ENCODE results near the gene CCDC92.

CCDC92 gene

DNA sequence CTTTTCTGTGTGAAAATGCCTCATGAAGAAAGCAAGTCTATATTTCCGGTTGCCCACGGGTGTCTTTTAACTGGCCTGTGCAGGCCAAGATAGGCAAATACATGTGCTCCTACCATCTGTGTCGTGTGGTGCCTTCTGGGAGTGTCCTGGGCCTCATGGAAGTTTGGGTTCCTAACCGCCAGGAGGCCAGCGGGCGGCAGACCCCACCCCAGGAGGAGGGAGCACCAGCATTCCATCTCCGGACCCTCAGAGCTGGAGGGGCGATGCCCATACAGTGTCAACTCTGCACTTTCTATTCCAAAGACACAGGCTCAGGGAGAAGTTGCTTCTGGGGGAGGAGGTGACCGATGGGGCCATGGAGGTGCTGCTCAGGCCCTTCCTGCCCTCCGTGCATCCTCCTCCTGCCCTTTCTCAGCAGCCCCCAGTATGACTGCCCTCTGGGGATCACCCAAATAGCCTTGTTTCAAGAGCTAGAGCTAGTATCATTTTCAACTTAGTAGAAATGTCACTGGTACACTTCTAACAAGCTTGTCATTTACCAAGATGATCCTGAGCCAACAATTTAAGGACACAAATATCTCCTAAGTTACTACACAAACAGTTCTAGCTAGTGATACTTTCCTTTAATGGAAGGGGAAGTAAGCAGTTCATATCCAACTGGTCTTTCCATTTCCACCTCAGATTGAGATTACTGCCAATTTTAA lies 17.8 kb downstream of the CCDC92 start:
- H4K20me1 ChIP-seq (ENCODE audit: insufficient read depth, low read length): no peaks in the 10 kb centered on the region
- H3K9ac ChIP-seq (ENCODE audit: low read length): no peak overlapping the region
- DNase-seq: no peak
- H3K9me3 ChIP-seq (replicated peaks; ENCODE audit: insufficient read depth, low read length): no peaks in the 10 kb centered on the region
- H3K9me2 ChIP-seq (replicated peaks; ENCODE audit: insufficient read depth, low read length): no peaks in the 10 kb centered on the region
- no peak for TF ChIP-seq EZH2 (optimal IDR thresholded peaks at IDR 0.05; ENCODE audit: low read depth, low read length)
- TF ChIP-seq CTCF (IDR thresholded peaks at IDR 0.05; ENCODE audit: low read length): no peak
- no peak for TF ChIP-seq EZH2phosphoT487 (IDR thresholded peaks at IDR 0.05; ENCODE audit: low read length)
- H3F3A ChIP-seq (ENCODE audit: insufficient read depth, low read length): no peaks in the 10 kb centered on the region
- no peak overlapping the region for H2AFZ ChIP-seq (ENCODE audit: low read length)
- no peak overlapping the region for H3K27ac ChIP-seq (ENCODE audit: low read length)
- H3K27me3 ChIP-seq (replicated peaks; ENCODE audit: insufficient read depth, low read length): no peaks in the 10 kb centered on the region
- H3K36me3 ChIP-seq (replicated peaks; ENCODE audit: insufficient read depth, low read length): no peaks in the 10 kb centered on the region
- H3K79me2 ChIP-seq (ENCODE audit: low read length): no peaks in the 10 kb centered on the region
- no peaks in the 10 kb centered on the region for H3K4me1 ChIP-seq (ENCODE audit: low read length)
- H3K4me2 ChIP-seq (ENCODE audit: low read depth, low read length): no peak overlapping the region
- H3K4me3 ChIP-seq (ENCODE audit: low read length): no peak overlapping the region

DNA sequence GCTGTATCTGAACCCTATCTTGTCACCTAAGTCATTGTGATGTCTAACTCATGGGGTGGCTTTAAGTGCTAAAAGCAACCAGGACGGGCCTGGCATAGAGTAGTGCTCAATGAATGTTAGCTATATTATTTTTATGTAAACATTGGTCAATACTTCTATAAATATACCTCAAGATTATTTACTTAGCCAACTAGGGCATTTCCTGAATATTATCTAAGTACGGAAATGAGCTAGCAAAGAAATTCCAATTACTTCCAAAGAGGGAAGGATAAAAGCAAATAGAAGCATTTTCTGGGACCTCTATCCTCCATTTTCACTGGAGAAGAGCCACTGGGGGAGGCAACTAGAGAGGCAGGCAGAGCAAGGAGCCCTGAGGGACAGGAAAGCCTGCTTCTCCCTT lies 20.6 kb downstream of the CCDC92 start:
- Histone ChIP-seq H4K20me1 (ENCODE audit: insufficient read depth, low read length) (no peaks in the 10 kb centered on the region), H3F3A (ENCODE audit: insufficient read depth, low read length) (no peaks in the 10 kb centered on the region), H3K36me3 (replicated peaks; ENCODE audit: insufficient read depth, low read length) (no peaks in the 10 kb centered on the region), H3K4me2 (ENCODE audit: low read depth, low read length) (no peak overlapping the region), H3K9ac (ENCODE audit: low read length) (no peak overlapping the region), H3K4me1 (ENCODE audit: low read length) (no peaks in the 10 kb centered on the region), H3K27me3 (replicated peaks; ENCODE audit: insufficient read depth, low read length) (no peaks in the 10 kb centered on the region), H3K79me2 (ENCODE audit: low read length) (no peaks in the 10 kb centered on the region), H3K9me2 (replicated peaks; ENCODE audit: insufficient read depth, low read length) (no peaks in the 10 kb centered on the region), H3K4me3 (ENCODE audit: low read length) (no peak overlapping the region), H3K9me3 (replicated peaks; ENCODE audit: insufficient read depth, low read length) (no peaks in the 10 kb centered on the region), H2AFZ (ENCODE audit: low read length) (no peak overlapping the region), H3K27ac (ENCODE audit: low read length) (no peak overlapping the region)
- DNase-seq: no peak
- TF ChIP-seq EZH2 (optimal IDR thresholded peaks at IDR 0.05; ENCODE audit: low read depth, low read length): no peak
- no peak for TF ChIP-seq EZH2phosphoT487 (IDR thresholded peaks at IDR 0.05; ENCODE audit: low read length)
- TF ChIP-seq CTCF (IDR thresholded peaks at IDR 0.05; ENCODE audit: low read length): no peak

DNA sequence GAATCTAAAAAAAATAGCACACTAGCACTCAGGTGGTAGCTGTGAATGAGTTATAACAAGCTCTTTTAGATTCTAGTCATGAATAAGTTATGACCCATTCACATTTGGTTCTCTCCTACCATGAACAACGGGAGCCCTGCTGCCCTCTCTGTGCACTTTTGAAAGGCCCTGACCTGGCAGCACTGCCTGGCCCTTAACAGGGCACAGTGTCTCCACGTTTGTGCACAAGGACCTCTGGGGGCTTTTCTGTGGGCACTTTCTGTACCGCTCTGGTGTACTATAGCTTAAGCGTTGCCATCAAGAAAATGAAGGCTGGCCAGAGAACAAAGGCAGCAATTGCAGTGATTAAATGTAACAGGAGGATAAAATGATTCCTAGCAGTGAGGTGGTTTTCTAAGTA lies 21.2 kb downstream of the CCDC92 start:
- H3K9me2 ChIP-seq (replicated peaks; ENCODE audit: insufficient read depth, low read length): no peaks in the 10 kb centered on the region
- H3K36me3 ChIP-seq (replicated peaks; ENCODE audit: insufficient read depth, low read length): no peaks in the 10 kb centered on the region
- no peak overlapping the region for H3K9ac ChIP-seq (ENCODE audit: low read length)
- H4K20me1 ChIP-seq (ENCODE audit: insufficient read depth, low read length): no peaks in the 10 kb centered on the region
- H3F3A ChIP-seq (ENCODE audit: insufficient read depth, low read length): no peaks in the 10 kb centered on the region
- no peak for DNase-seq
- no peak overlapping the region for H2AFZ ChIP-seq (ENCODE audit: low read length)
- no peak overlapping the region for H3K4me3 ChIP-seq (ENCODE audit: low read length)
- H3K4me2 ChIP-seq (ENCODE audit: low read depth, low read length): no peak overlapping the region
- H3K27me3 ChIP-seq (replicated peaks; ENCODE audit: insufficient read depth, low read length): no peaks in the 10 kb centered on the region
- no peaks in the 10 kb centered on the region for H3K9me3 ChIP-seq (replicated peaks; ENCODE audit: insufficient read depth, low read length)
- no peak for TF ChIP-seq CTCF (IDR thresholded peaks at IDR 0.05; ENCODE audit: low read length)
- no peak for TF ChIP-seq EZH2phosphoT487 (IDR thresholded peaks at IDR 0.05; ENCODE audit: low read length)
- no peak for TF ChIP-seq EZH2 (optimal IDR thresholded peaks at IDR 0.05; ENCODE audit: low read depth, low read length)
- no peak overlapping the region for H3K27ac ChIP-seq (ENCODE audit: low read length)
- H3K4me1 ChIP-seq (ENCODE audit: low read length): no peaks in the 10 kb centered on the region
- H3K79me2 ChIP-seq (ENCODE audit: low read length): no peaks in the 10 kb centered on the region
